Measurements from ENCODE around the gene CD99L2. TPM values are rescaled to one million over a fixed set of nuclear protein-coding genes. Genes with fewer than 3 reads are reported as not detected.

Gene CD99L2
- total and polyA plus RNA-seq, 4 donors: 9.7 to 39.8 (median 23.8) TPM

DNA sequence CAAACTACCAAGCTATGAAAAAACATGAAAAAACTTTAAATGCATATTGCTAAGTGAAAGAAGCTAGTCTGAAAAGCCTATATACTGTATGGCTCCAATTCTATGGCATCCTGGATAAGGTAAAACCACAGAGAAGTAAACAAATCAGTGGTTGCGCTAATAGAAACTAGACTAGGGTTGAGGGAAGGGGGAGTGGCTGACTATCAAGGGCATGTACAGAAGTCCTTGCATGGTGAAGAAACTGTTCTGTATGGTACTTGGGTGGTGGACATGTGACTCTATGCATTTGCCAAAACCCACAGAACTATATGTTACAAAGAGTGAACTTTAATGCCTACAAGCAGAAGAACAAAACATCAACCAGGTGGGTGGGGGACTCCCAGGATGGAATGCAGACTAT, 108.4 kb downstream of the CD99L2 start:
- no peak overlapping the region for H3K4me3 ChIP-seq (ENCODE audit: low read depth in 1 of 3, low read length in 3 of 3)
- H3K36me3 ChIP-seq (ENCODE audit: control insufficient read depth in 4 of 4, insufficient read depth in 3 of 4, low read depth in 1 of 4, low read length in 3 of 4): peaks cover 0 to 15% (median 5%) of the 10 kb centered on the region in 4 donors

More for the DNA sequence above, 108.4 kb downstream of the CD99L2 start:
- WGBS: 100% methylated on average over 1 of the region's 1 CpG
- TF ChIP-seq EGR1 (IDR thresholded peaks at IDR 0.05; ENCODE audit: low read depth in 2 of 2): no peak
- TF ChIP-seq RXRA (IDR thresholded peaks at IDR 0.05): no peak
- no peak for TF ChIP-seq FOXA2 (IDR thresholded peaks at IDR 0.05)
- no peak for TF ChIP-seq MAX (IDR thresholded peaks at IDR 0.05)
- TF ChIP-seq SP1 (IDR thresholded peaks at IDR 0.05): no peak
- no peak for TF ChIP-seq FOXA1 (IDR thresholded peaks at IDR 0.05)
- no peak for TF ChIP-seq RAD21 (IDR thresholded peaks at IDR 0.05)
- no peak for TF ChIP-seq HNF4A (conservative IDR thresholded peaks at IDR 0.05)
- TF ChIP-seq CTCF (IDR thresholded peaks at IDR 0.05; ENCODE audit: low read depth, low read length, missing input control): no peak
- no peak for TF ChIP-seq REST (IDR thresholded peaks at IDR 0.05)
- no peak for TF ChIP-seq ZBTB33 (IDR thresholded peaks at IDR 0.05)
- no peak for TF ChIP-seq TAF1 (conservative IDR thresholded peaks at IDR 0.05)
- no peak for TF ChIP-seq YY1 (IDR thresholded peaks at IDR 0.05)
- no peak for TF ChIP-seq GABPA (IDR thresholded peaks at IDR 0.05 in 1 of 2, conservative IDR thresholded peaks at IDR 0.05 in 1 of 2)
- no peak for TF ChIP-seq NR2F2 (IDR thresholded peaks at IDR 0.05)
- no peaks in the 10 kb centered on the region for H3K4me1 ChIP-seq (ENCODE audit: control insufficient read depth in 4 of 4, insufficient read depth in 4 of 4, low read length in 3 of 4)
- no peak overlapping the region for H3K9ac ChIP-seq (ENCODE audit: low read depth in 1 of 2, low read length in 2 of 2)
- H3K27ac ChIP-seq (ENCODE audit: low read depth in 1 of 2, low read length in 2 of 2): no peak overlapping the region
- H3K9me3 ChIP-seq (ENCODE audit: control insufficient read depth in 4 of 4, low read length in 3 of 4): peaks cover 0 to 3% (median 0%) of the 10 kb centered on the region in 4 donors
- no peak for DNase-seq (ENCODE audit: low spot score)
- no peaks in the 10 kb centered on the region for H3K27me3 ChIP-seq (ENCODE audit: control insufficient read depth in 4 of 4, insufficient read depth in 4 of 4, low read length in 3 of 4)
